Heart left ventricle (tissue), 16 donors: ENCODE measurements around the gene NBL1. TPM values are rescaled to one million over a fixed set of nuclear protein-coding genes. Genes with fewer than 3 reads are reported as not detected.
A peak's percentile ranks its signal among the peaks of the same experiment; 100 is the strongest.

Source experiments
- ATAC-seq, 4 donors: fragments of 200-7000 bp; cut with Tn5 transposase; one replicate each; pipeline ENCODE4 v1.9.1; 2020 to 2022; ENCODE audit warnings: moderate library complexity in 4 of 4, mild to moderate bottlenecking in 3 of 4, moderate number of reproducible peaks in 1 of 4
- DNase-seq, 5 donors: peaks; one replicate each; pipeline ENCODE4 v3.0.0-alpha.2; 2020
- H3K27ac ChIP-seq, 12 donors: fragments of 200-600 bp; sonication (generic) in 4 of 12; one replicate each; pipeline versions ENCODE4 v1.5.0 to v1.8.0; 2016 to 2022; ENCODE audit warnings: mild to moderate bottlenecking in 2 of 12
- H3K27me3 ChIP-seq, 9 donors: fragments of 200-600 bp; sonication (generic) in 2 of 9; one replicate each; pipeline versions ENCODE4 v1.5.1 to v1.8.0; 2016 to 2022; ENCODE audit warnings: mild to moderate bottlenecking in 3 of 9
- H3K36me3 ChIP-seq, 9 donors: fragments of 200-600 bp; sonication (generic) in 2 of 9; one replicate each; pipeline versions ENCODE4 v1.5.0 to v1.8.0; 2018 to 2022; ENCODE audit warnings: mild to moderate bottlenecking in 2 of 9
- H3K4me1 ChIP-seq, 12 donors: fragments of 200-600 bp; sonication (generic) in 4 of 12; one replicate each; pipeline versions ENCODE4 v1.5.0 to v1.8.0; 2016 to 2022; ENCODE audit warnings: mild to moderate bottlenecking in 3 of 12
- H3K4me3 ChIP-seq, 12 donors: fragments of 200-600 bp; sonication (generic) in 4 of 12; one replicate each; pipeline versions ENCODE4 v1.5.0 to v1.8.0; 2017 to 2022; ENCODE audit warnings: mild to moderate bottlenecking in 9 of 12, moderate library complexity in 4 of 12
- H3K9me3 ChIP-seq, 12 donors: fragments of 200-600 bp; sonication (generic) in 4 of 12; one replicate each; pipeline versions ENCODE4 v1.5.0 to v1.8.0; 2016 to 2022; ENCODE audit warnings: mild to moderate bottlenecking in 1 of 12
- CTCF ChIP-seq, 12 donors: fragments of 200-600 bp; sonication (generic) in 4 of 12; IDR thresholded peaks; one replicate each; pipeline versions ENCODE4 v1.5.0 to v1.8.0; 2018 to 2022; ENCODE audit warnings: antibody characterized with exemption in 12 of 12, mild to moderate bottlenecking in 5 of 12
- POLR2A ChIP-seq, 2 donors: fragments of 450-650 bp; IDR thresholded peaks; one replicate each; pipeline ENCODE4 v1.6.1; 2017; ENCODE audit warnings: antibody characterized with exemption in 2 of 2, mild to moderate bottlenecking in 2 of 2, moderate library complexity in 2 of 2
- WGBS, 4 donors: extraction: QIAGEN DNeasy Blood & Tissue Kit in 2 of 4; methylation state at CpG; one replicate each; pipeline versions ENCODE4 v1.1.5 to v1.1.7; 2013 to 2018; 5-methylcytosine and 5-hydroxymethylcytosine counted together
- intact Hi-C, 10 donors: fragments of 100-400 bp; cut with DNase I; formaldehyde crosslinking; loops; one replicate each; pipeline versions ENCODE4 v1.11.1 to v1.14.2; 2022
- polyA plus RNA-seq, 2 donors: library from polyadenylated mRNA; stranded (reverse); fragments of 200-250 nt; gene quantifications; one replicate each; pipeline ENCODE4 v1.2.3, GENCODE V29; 2013
- total RNA-seq, 9 donors: library from RNA; depleted of rRNA in 2 of 9; stranded (reverse); fragments of >200 nt in 2 of 9; fragmentation: NEBNext Ultra II Directional in 3 of 9; extraction: Animal tissue kit (Norgen Biotek cat#: 25700) in 3 of 9; gene quantifications; one replicate each; pipeline versions ENCODE4 v1.1.0 to v1.2.4, GENCODE V29; 2016 to 2023
- donor health status: ischemic (EF 13 %, LVEDD 7.1; RV severe dilation, severe dysfunction).
- donor health status: healthy with polysubstance abuse.
- donor health status: DM: no; HTN: yes; CAD: no.
- donor health status: DM: no; HTN: no; CAD: no.
- donor health status: ischemic (EF 25% LVEDD 6.9; RV normal size, moderate dysfunction).
- donor health status: ischemic (EF 25% LVEDD 5.7; RV mildly dilated, moderate dysfunction).
- donor health status: healthy.
- donor health status: DM: yes; HTN: yes; CAD: no.
- donor health status: ischemic (EF 35%, LVEDD 5.7; RV mildly dilated, moderate dysfunction).
- donor health status: nonischemic (EF 11% LVEDD 7.7; RV severe dilation, severe dysfunction).
- donor health status: DM: yes; HTN: yes; CAD: no.
- donor health status: PGD.
- donor health status: ischemic (EF 29% LVEDD 5.4; RV normal size, mild dysfunction).
- donor health status: nonischemic (EF 23%, LVEDD 6.1; RV moderate dilation, normal function).

The NBL1 gene
- total and polyA plus RNA-seq, 11 donors: 19.3 to 61.4 (median 33.1) TPM

- intact Hi-C loops: loop anchor here in 9 of 10 donors (2.0 to 10.0 kb wide), 7 partner anchors 45 to 205 kb away; partner anchors contain the start of genes CAPZB (in 8 of the 9) and NBL1 (in 5 of the 9)
- Histone ChIP-seq H3K9me3 (no peaks in the 10 kb centered on the region), H3K36me3 (peaks cover 0 to 27% (median 6%) of the 10 kb centered on the region in 9 donors), H3K4me1 (peaks cover 0 to 59% (median 36%) of the 10 kb centered on the region in 12 donors), H3K4me3 (peak overlapping the region; percentile 63 to 95 (median 88)), H3K27me3 (no peaks in the 10 kb centered on the region), H3K27ac (peak overlapping the region; percentile 91 to 98 (median 96))
- no peak for TF ChIP-seq CTCF (IDR thresholded peaks at IDR 0.05)
- DNase-seq (no peak), ATAC-seq (peak in 2 of 4 donors; percentile 21 to 28)
- 14 to 16% (median 16%) methylated on average over 16 to 18 of the region's 18 CpGs for WGBS, 4 donors
Measured at GRCh38 chr1:19597496-19598309, 46.4 kb upstream of the NBL1 start.

GRCh38 chr1:19599810-19600209 lies 44.3 kb upstream of the NBL1 start:
- H3K36me3 ChIP-seq: peaks cover 0 to 27% (median 10%) of the 10 kb centered on the region in 9 donors
- H3K4me1 ChIP-seq: peaks cover 0 to 79% (median 45%) of the 10 kb centered on the region in 12 donors
- intact Hi-C loops: loop anchor here in 9 of 10 donors (5.0 to 10.0 kb wide), 6 partner anchors 42 to 208 kb away; partner anchors contain the start of genes CAPZB (in 8 of the 9) and NBL1 (in 4 of the 9)
- peak overlapping the region in 2 of 12 donors; percentile 5 to 97 for H3K27ac ChIP-seq
- DNase-seq: no peak
- H3K4me3 ChIP-seq: no peak overlapping the region
- ATAC-seq: no peak
- no peaks in the 10 kb centered on the region for H3K9me3 ChIP-seq
- no peaks in the 10 kb centered on the region for H3K27me3 ChIP-seq
- TF ChIP-seq CTCF (IDR thresholded peaks at IDR 0.05) (no peak), POLR2A (IDR thresholded peaks at IDR 0.05) (no peak)
- 84 to 92% (median 89%) methylated on average over 3 of the region's 3 CpGs for WGBS, 4 donors

DNA sequence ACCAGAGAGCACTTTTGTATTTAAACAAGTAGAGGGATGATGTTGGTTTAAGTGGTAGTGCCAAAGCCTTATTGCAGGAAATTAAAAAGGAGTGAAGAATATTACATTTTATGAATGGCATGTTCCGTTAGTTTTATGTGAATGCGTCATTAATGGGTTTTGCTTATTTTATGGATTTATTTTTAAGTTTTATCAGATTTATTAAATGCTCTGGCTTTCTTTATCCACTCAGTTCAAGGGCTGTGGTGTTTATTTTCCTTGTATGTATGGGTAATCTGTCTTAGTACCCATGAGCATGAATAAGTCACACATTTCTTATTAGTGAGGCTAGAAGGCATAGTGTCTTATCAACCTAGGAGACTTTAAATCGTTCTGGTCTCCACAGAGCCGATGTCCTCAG lies 41.6 kb upstream of the NBL1 start:
- Histone ChIP-seq H3K27ac (peak overlapping the region in 1 of 12 donors; percentile 60), H3K36me3 (peaks cover 0 to 27% (median 10%) of the 10 kb centered on the region in 9 donors), H3K9me3 (no peaks in the 10 kb centered on the region), H3K27me3 (no peaks in the 10 kb centered on the region), H3K4me3 (no peak overlapping the region), H3K4me1 (peaks cover 6 to 94% (median 55%) of the 10 kb centered on the region in 12 donors)
- intact Hi-C loops: loop anchor here in 1 of 10 donors (5.0 kb wide), 1 partner anchor 40 kb away; the partner anchor contains the start of gene NBL1
- no peak for ATAC-seq
- TF ChIP-seq POLR2A (IDR thresholded peaks at IDR 0.05) (no peak), CTCF (IDR thresholded peaks at IDR 0.05) (no peak)
- 80 to 85% (median 84%) methylated on average over 4 of the region's 4 CpGs for WGBS, 4 donors
- DNase-seq: no peak

DNA sequence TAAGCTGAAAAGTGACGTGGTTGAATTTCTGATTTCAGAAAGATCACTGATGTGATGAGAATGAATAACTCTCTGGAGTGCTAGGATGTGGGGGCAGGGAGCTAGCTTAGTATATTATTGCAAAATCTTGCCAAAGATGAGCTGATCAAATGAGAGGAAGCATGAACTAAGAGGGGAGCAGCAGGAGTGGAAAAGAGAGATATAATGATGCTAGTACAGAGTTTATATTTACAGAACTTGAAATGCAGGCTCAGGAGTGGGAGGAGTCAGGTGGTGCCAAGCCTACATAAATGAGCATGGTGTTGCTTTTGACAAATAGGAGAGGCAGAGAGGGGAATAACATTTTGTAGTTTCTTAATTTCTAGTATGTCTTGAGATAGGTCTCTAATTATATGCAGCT lies 38.1 kb upstream of the NBL1 start:
- TF ChIP-seq POLR2A (IDR thresholded peaks at IDR 0.05): no peak
- TF ChIP-seq CTCF (IDR thresholded peaks at IDR 0.05): no peak
- no peaks in the 10 kb centered on the region for H3K9me3 ChIP-seq
- no peak overlapping the region for H3K4me3 ChIP-seq
- H3K4me1 ChIP-seq: peaks cover 6 to 73% (median 38%) of the 10 kb centered on the region in 12 donors
- intact Hi-C loops: loop anchor here in 1 of 10 donors (5.0 kb wide), 1 partner anchor 36 kb away; the partner anchor contains the start of gene NBL1
- DNase-seq (no peak), ATAC-seq (no peak)
- H3K27me3 ChIP-seq: no peaks in the 10 kb centered on the region
- H3K36me3 ChIP-seq: peaks cover 0 to 15% (median 7%) of the 10 kb centered on the region in 9 donors
- 59 to 73% (median 69%) methylated on average over 1 of the region's 1 CpG for WGBS, 4 donors
- H3K27ac ChIP-seq: peak overlapping the region in 1 of 12 donors; percentile 13
